C4-2B (cell line): ENCODE results near the gene NFIC.
"Not testable (repeated sequence)": the region's sequence is repeated elsewhere in the genome, so short reads cannot be mapped to it uniquely, and the experiment has no call there.

Experiments used
- CTCF ChIP-seq: fragments of 450-650 bp; conservative IDR thresholded peaks from 2 replicates; pipeline ENCODE4 v1.5.1; 2017; ENCODE audit warnings: mild to moderate bottlenecking
- ZFX ChIP-seq: fragments of 450-650 bp; IDR thresholded peaks from 2 replicates; pipeline ENCODE4 v1.6.1; 2017

DNA sequence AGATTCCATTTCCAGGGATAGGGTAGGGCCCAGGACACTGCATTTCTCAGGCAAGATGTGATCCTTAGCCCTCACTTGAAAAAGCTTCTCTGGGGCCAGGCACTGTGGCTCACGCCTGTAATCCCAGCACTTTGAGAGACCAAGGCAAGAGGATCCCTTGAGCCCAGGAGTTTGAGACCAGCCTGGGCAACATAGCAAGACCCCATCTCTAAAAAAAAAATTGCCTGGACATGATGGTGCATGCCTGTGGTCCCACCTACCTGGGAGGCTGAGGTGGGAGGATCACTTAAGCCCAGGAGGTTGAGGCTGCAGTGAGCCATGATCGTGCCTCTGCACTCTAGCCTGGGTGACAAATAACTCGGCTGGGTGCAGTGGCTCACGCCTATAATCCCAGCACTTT, 80.3 kb downstream of the NFIC start:
- TF ChIP-seq CTCF, ZFX: not testable (repeated sequence)
